ENCODE results near the gene TJAP1. TPM values are rescaled to one million over a fixed set of nuclear protein-coding genes. Genes with fewer than 3 reads are reported as not detected.
"Not testable (repeated sequence)": the region's sequence is repeated elsewhere in the genome, so short reads cannot be mapped to it uniquely, and the experiment has no call there.

The TJAP1 gene
- total RNA-seq, 4 donors from 2014 or later: 21.4 to 58.6 (median 45.7) TPM

DNA sequence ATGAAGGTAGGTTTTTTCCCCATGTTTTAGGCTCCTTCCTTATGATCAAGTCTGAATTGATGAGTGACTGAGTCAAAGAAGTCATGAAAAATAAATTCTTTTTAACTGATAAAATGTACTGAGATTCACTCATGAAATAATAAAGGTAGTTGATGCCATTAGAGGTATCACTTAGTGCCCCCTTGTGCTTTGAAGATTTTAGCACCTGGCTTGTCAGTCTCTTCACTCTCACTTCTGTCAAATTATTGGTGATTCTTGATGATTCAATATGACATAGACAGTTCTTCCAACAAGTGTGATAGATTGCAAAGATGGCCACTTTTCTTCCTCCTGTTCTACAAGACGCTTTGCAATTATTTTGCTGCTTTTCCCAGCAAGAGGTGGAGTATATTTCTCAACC, 17.8 kb upstream of the TJAP1 start:
- Histone ChIP-seq H3K4me3 (no peak overlapping the region), H3K27me3 (peaks cover 0 to 6% of the 10 kb centered on the region in 2 donors), H3K9me3 (no peaks in the 10 kb centered on the region), H3K36me3 (no peaks in the 10 kb centered on the region), H3K4me1 (peaks cover 0 to 19% (median 3%) of the 10 kb centered on the region in 4 donors), H3K27ac (no peak overlapping the region)
- no peak for DNase-seq
- TF ChIP-seq, protein P1, sequence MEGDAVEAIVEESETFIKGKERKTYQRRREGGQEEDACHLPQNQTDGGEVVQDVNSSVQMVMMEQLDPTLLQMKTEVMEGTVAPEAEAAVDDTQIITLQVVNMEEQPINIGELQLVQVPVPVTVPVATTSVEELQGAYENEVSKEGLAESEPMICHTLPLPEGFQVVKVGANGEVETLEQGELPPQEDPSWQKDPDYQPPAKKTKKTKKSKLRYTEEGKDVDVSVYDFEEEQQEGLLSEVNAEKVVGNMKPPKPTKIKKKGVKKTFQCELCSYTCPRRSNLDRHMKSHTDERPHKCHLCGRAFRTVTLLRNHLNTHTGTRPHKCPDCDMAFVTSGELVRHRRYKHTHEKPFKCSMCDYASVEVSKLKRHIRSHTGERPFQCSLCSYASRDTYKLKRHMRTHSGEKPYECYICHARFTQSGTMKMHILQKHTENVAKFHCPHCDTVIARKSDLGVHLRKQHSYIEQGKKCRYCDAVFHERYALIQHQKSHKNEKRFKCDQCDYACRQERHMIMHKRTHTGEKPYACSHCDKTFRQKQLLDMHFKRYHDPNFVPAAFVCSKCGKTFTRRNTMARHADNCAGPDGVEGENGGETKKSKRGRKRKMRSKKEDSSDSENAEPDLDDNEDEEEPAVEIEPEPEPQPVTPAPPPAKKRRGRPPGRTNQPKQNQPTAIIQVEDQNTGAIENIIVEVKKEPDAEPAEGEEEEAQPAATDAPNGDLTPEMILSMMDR (IDR thresholded peaks at IDR 0.05): no peak
- TF ChIP-seq POLR2A (IDR thresholded peaks at IDR 0.05): no peak

DNA sequence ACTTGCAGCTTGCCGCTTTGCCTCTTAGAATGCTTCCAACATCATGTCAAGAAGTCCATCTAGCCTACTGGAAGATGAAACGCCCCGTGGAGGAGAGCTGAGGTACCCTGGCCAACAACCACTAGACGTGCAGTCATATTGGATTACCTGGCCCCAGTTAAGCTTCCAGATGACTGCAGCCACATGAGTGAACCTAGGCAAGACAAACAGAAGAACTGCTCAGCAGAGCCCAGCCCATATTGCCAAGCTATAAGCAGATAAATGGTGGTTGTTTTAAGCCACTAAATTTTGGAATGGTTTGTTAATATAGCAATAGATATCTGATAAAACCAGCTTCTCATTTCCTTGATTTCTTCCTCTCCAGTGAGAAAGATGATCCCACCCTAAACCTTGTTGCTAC, 17.3 kb upstream of the TJAP1 start:
- Histone ChIP-seq H3K27me3 (peaks cover 0 to 6% of the 10 kb centered on the region in 2 donors), H3K36me3 (no peaks in the 10 kb centered on the region), H3K9me3 (no peaks in the 10 kb centered on the region), H3K27ac (no peak overlapping the region), H3K4me1 (peaks cover 0 to 14% (median 3%) of the 10 kb centered on the region in 4 donors), H3K4me3 (no peak overlapping the region)
- TF ChIP-seq, protein P1 (IDR thresholded peaks at IDR 0.05): no peak
- no peak for TF ChIP-seq POLR2A (IDR thresholded peaks at IDR 0.05)
- no peak for DNase-seq

DNA sequence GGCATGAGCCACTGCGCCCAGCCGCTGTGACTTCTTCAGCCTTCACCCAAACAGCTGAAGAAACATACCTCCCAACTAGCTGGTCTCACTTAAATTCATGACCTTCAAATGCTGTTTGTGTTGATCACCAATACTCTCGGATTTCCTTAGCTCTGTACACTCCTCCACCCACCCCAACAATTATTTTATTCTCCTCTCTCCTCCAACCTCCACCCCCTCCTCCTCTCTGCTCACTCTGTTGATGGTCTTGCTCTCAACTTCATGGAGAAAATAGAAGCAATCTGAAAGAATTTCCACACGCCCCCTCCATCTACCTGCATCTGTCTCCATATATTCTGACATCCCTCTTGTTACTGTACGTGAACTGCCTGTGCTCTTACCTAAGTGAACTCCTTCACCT, 15.4 kb upstream of the TJAP1 start:
- no peak for DNase-seq
- no peak for TF ChIP-seq POLR2A (IDR thresholded peaks at IDR 0.05)
- TF ChIP-seq, protein P1 (IDR thresholded peaks at IDR 0.05): no peak
- no peaks in the 10 kb centered on the region for H3K36me3 ChIP-seq
- H3K4me1 ChIP-seq: no peaks in the 10 kb centered on the region
- H3K9me3 ChIP-seq: no peaks in the 10 kb centered on the region
- no peak overlapping the region for H3K27ac ChIP-seq
- H3K27me3 ChIP-seq: no peaks in the 10 kb centered on the region
- H3K4me3 ChIP-seq: no peak overlapping the region

DNA sequence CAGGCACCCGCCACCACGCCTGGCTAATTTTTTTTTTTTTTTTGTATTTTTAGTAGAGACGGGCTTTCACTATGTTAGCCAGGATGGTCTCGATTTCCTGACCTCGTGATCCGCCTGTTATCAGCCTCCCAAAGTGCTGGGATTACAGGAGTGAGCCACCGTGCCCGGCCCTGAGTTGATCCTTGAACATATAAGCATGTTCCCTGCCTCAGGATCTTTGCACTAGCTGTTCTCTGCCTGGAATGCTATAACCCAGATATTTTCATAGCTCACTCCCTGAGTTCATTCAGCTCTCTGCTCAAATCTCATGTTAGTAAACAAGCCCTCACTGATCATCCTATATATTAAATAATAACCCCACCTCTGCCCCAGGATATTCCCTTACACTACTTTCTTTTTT, 13.0 kb upstream of the TJAP1 start:
- TF ChIP-seq, protein P1 (IDR thresholded peaks at IDR 0.05): no peak
- no peak for TF ChIP-seq POLR2A (IDR thresholded peaks at IDR 0.05)
- Histone ChIP-seq H3K36me3 (no peaks in the 10 kb centered on the region), H3K4me1 (no peaks in the 10 kb centered on the region), H3K9me3 (no peaks in the 10 kb centered on the region), H3K27ac (no peak overlapping the region), H3K27me3 (no peaks in the 10 kb centered on the region), H3K4me3 (no peak overlapping the region)
- no peak for DNase-seq

DNA sequence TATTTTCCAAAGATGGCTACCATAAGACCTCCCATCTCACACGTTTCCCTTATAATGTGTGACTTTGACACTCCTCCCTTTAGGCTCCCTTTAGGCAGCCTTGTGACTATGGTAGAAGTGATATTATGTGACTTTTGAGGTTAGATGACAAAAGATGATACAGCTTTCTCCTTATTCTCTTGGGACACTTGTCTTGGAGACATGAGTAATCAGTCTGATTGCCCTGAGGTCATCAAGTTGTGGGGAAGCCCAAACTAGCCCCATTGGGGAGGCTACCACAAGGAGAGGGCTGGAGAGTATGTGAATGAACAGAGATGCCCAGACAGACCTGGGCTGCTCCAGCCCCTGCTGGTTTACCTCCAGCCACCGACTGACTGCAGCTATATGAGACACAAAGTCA, 11.4 kb upstream of the TJAP1 start:
- DNase-seq: no peak
- no peak overlapping the region for H3K4me3 ChIP-seq
- no peak overlapping the region for H3K27ac ChIP-seq
- H3K36me3 ChIP-seq: no peaks in the 10 kb centered on the region
- H3K9me3 ChIP-seq: no peaks in the 10 kb centered on the region
- no peaks in the 10 kb centered on the region for H3K4me1 ChIP-seq
- H3K27me3 ChIP-seq: no peaks in the 10 kb centered on the region
- TF ChIP-seq POLR2A (IDR thresholded peaks at IDR 0.05): no peak
- TF ChIP-seq, protein P1 (IDR thresholded peaks at IDR 0.05): no peak

DNA sequence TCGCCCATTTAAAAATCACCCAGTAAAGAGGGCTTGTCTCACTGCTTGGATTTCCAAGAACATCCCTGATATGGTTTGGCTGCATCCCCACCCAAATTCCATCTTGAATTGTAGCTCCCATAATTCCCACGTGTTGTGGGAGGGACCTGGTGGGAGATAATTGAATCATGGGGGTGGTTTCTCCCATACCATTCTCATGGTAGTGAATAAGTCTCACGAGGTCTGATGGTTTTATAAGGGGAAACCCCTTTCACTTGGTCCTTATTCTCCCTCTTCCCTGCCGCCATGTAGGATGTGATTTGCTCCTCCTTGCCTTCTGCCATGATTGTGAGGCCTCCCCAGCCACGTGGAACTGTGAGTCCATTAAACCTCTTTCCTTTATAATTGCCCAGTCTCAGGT, 10.1 kb upstream of the TJAP1 start:
- H3K9me3 ChIP-seq, H3K27me3 ChIP-seq, H3K36me3 ChIP-seq, H3K4me1 ChIP-seq, H3K4me3 ChIP-seq, H3K27ac ChIP-seq, DNase-seq: not testable (repeated sequence)

All from Peyer's patch (tissue), 4 donors.